ENCODE data around the gene FER1L5. TPM values are rescaled to one million over a fixed set of nuclear protein-coding genes. Genes with fewer than 3 reads are reported as not detected.

The FER1L5 gene
- total RNA-seq, 2 donors from 2014 or later = not detected

DNA sequence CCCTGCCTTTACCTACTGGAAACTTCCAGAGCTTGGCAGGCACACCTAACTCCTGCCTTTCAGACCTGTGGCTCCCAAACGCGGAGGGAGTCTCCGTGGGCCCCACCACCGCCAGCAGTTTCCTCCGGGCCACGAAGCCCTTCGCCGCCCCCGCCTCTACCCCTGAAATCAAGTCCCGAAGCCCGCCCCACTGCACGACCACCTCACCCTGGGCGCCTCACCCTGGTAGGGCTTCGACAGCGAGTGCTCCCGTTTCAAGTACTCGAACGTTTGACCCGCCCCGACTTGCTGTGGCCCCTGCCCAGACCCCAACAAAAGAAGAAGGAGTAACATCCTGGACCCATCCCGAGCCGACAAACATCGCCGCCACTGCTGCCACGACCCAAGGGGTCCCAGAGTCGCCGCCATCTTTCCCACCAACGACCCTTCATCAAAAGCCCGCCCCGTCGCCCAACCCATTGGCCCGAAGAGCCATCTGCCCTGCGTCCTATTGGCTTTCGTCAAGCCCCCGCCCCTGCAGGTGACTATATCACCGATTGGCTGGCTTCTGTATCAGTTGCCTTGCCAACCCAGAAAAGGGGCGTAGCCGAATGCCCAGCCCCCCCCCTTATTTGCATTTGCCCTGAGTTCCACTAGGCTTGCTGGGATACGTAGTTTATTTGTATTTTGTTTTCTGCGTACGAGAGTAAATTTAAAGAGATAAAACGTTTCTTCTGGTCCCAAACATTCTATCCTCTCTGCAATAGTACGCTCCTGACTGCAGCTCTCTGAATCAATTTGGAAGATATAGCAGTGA is 97.3 kb downstream of the FER1L5 start, which contains the start of gene LMAN2L:
Gene LMAN2L (minus strand): TSS at position 432 of the 796 bp plus-strand sequence. CDS start 24 bp downstream, at position 408.
- Mint-ChIP-seq H3K27ac (peak within 1 kb of the TSS; percentile 90 to 99), H3K36me3 (peaks cover 8 to 11% of the 10 kb centered on the region in 2 donors), H3K9me3 (no peaks in the 10 kb centered on the region)
- peak; percentile 100 for ATAC-seq
- peak; percentile 92 to 93 for DNase-seq (ENCODE audit: low spot score in 2 of 2)

DNA sequence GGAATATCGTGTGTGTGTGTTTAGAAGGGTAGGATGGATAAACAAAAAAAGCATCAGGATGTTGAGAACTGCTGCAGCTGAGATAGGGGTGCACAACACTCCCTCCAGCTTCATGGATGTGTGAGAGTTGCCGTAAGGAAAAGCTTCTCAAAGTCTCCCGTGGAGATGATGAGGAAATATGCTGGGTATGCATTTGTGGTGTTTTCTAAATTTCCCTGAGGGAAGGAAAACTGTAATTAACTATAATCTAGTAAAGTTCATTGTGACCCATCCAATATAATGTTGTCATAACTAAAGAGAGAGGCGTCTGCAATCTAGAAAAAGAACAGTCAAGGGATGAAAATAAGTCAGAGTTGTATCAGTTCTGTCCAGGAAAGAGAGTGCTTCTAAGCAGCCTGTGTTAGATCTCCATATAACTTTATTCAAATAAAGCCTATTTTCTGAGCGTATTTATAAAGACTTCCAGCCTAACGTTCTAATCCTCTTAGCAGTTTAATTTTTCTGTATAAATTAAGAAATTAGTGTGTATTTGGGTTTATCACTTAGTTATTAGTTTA is 104.6 kb downstream of the FER1L5 start:
- no peak for ATAC-seq

DNA sequence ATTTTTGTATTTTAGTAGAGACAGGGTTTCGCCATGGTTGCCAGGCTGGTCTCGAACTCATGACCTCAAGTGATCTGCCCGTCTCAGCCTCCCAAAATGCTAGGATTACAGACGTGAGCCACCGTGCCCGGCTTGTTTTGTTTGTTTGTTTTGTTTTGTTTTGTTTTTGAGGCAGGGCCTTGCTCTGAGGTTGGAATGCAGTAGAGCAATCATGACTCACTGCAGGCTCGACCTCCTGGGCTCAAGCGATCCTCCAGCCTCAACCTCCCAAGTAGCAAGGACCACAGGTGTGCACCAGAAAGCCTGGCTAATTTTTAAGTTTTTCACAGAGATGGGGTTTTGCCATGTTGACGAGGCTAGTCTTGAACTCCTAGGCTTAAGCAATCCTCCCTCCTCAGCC is 109.2 kb downstream of the FER1L5 start:
- Mint-ChIP-seq H3K27ac (no peak overlapping the region), H3K36me3 (no peaks in the 10 kb centered on the region), H3K9me3 (no peaks in the 10 kb centered on the region)
- no peak for DNase-seq (ENCODE audit: low spot score in 2 of 2)
- no peak for ATAC-seq

More for the DNA sequence above, 104.6 kb downstream of the FER1L5 start:
- DNase-seq (ENCODE audit: low spot score in 2 of 2) = no peak
- Mint-ChIP-seq H3K9me3 (no peaks in the 10 kb centered on the region), H3K27ac (no peak overlapping the region), H3K36me3 (no peaks in the 10 kb centered on the region)

DNA sequence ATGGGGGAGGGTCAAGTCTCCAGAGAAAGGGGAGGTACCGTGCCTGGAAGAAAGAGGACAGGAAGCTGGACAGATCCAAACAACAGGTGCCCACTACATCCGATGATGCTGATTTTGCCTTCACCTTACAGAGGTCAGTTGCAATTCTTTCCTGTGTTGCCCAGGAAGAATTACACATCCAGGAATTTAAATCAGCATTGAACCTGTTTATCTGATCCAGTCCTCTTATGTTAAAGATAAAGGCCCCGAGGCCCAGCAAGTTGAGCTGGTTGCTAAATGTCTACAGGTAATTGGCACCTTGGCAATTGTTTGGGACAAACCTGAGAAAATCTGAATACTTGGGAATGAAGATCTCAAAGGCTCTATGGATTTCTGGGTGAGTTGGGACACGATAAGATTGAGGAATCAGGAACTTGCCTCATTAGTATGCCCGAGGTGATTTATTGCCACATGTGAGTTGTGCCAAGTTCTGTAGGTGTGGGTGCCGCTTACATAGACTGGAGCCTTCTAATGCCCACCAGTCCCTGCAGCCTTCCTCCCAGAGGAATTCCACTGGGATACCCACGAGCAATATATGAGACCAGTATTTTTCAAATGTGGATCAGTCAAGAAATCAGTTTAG is 111.2 kb downstream of the FER1L5 start:
- H3K36me3 Mint-ChIP-seq = no peaks in the 10 kb centered on the region
- ATAC-seq (no peak), DNase-seq (ENCODE audit: low spot score in 2 of 2) (no peak)
- no peak overlapping the region for H3K27ac Mint-ChIP-seq
- H3K9me3 Mint-ChIP-seq = no peaks in the 10 kb centered on the region

DNA sequence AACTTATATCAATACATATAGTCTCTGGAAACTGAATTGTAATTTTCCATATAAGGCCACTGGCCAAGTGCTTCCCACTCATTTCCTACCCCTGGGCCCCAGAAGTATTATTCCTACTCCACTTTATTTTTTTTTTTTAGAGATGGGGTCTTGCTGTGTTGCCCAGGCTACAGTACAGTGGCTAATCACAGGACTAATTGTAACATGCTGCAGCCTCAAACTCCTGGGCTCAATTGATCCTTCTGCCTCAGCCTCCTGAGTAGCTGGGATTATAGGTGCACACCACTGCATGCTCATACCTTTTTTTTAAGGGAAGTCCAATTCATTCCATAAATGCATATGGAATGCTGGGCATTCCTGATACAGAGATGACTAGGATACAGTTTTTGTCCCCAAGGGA is 111.8 kb downstream of the FER1L5 start:
- Mint-ChIP-seq H3K36me3 (no peaks in the 10 kb centered on the region), H3K27ac (no peak overlapping the region), H3K9me3 (no peaks in the 10 kb centered on the region)
- ATAC-seq (no peak), DNase-seq (ENCODE audit: low spot score in 2 of 2) (no peak)

Other genes with a start within 250 kb of the FER1L5 start
- 1 to 10 TPM in 1 of 2 donors, under 1 TPM in 1; 0.14 to 2.2 TPM for gene NEURL3, start 137.4 kb upstream of the FER1L5 start, total RNA-seq
- gene ARID5A, start 106.0 kb upstream of the FER1L5 start, total RNA-seq = 100 to 1,000 TPM in 1 of 2 donors, 10 to 100 TPM in 1; 51.5 to 348 TPM
- gene KANSL3, start 4.5 kb upstream of the FER1L5 start, total RNA-seq = 10 to 100 TPM; 51.4 to 53.6 TPM
- gene LMAN2L, start 97.3 kb downstream of the FER1L5 start, total RNA-seq = 1 to 10 TPM; 5.1 to 6.3 TPM
- 1 to 10 TPM; 8.7 to 8.9 TPM for gene CNNM4, start 118.1 kb downstream of the FER1L5 start, total RNA-seq
- 10 to 100 TPM; 15.0 to 18.8 TPM for gene CNNM3, start 173.5 kb downstream of the FER1L5 start, total RNA-seq
- gene ANKRD23, start 201.3 kb downstream of the FER1L5 start, total RNA-seq = 1 to 10 TPM; 3.7 to 6.8 TPM
- gene ANKRD39, start 215.3 kb downstream of the FER1L5 start, total RNA-seq = 10 to 100 TPM; 23.8 to 39.2 TPM
- 10 to 100 TPM in 1 of 2 donors, 1 to 10 TPM in 1; 6.8 to 10.8 TPM for gene SEMA4C, start 227.3 kb downstream of the FER1L5 start, total RNA-seq